Aortic smooth muscle cell (primary cell): Measurements from ENCODE around the gene RNF214. TPM values are rescaled to one million over a fixed set of nuclear protein-coding genes. Genes with fewer than 3 reads are reported as not detected.

Experiments
- total RNA-seq: library from RNA; depleted of rRNA; stranded (reverse); fragments of >200 nt; gene quantifications from 2 replicates; pipeline ENCODE4 v1.2.3, GENCODE V29; 2014

RNF214 gene
- 7.7 and 8.7 TPM in 2 replicates for total RNA-seq

GRCh38 chr11:117232092-117232878, at the start of gene RNF214:
RNF214 (plus strand) TSS chr11:117232671; CDS start chr11:117234273, 1,602 bp downstream.

GRCh38 chr11:117199053-117199915, 33.2 kb upstream of the RNF214 start, which contains the start of gene TAGLN:
TAGLN (plus strand) TSS chr11:117199370; CDS start chr11:117203014, 3,644 bp downstream.

GRCh38 chr11:117231842-117232091, 704 bp upstream of the RNF214 start, which contains the start of gene PCSK7:
PCSK7 (minus strand) TSS chr11:117232073; CDS start chr11:117229844, 2,229 bp downstream.

GRCh38 chr11:117290809-117291396, 58.4 kb downstream of the RNF214 start, which contains the start of gene BACE1-AS:
BACE1-AS (plus strand) TSS chr11:117291346.

GRCh38 chr11:117316197-117316961, 83.9 kb downstream of the RNF214 start, which contains the start of gene BACE1:
BACE1 (minus strand) TSS chr11:117316256; CDS start chr11:117315795, 461 bp downstream.

GRCh38 chr11:117327567-117328374, 95.3 kb downstream of the RNF214 start, which contains the start of gene CEP164:
CEP164 (plus strand) TSS chr11:117327854; CDS start chr11:117338587, 10,733 bp downstream.

Other genes starting within 250 kb of the RNF214 start
- 14.1 and 16.9 TPM in 2 replicates for gene SIK3, start 134.2 kb upstream of the RNF214 start, total RNA-seq
- 171 and 180 TPM in 2 replicates for gene PAFAH1B2, start 88.4 kb upstream of the RNF214 start, total RNA-seq
- 30.4 and 40.5 TPM in 2 replicates for gene SIDT2, start 53.9 kb upstream of the RNF214 start, total RNA-seq
- 2,419 and 2,690 TPM in 2 replicates for gene TAGLN, start 33.3 kb upstream of the RNF214 start, total RNA-seq
- gene PCSK7, start 598 bp upstream of the RNF214 start, total RNA-seq = 51.4 and 61.8 TPM in 2 replicates
- gene BACE1-AS, start 58.7 kb downstream of the RNF214 start, total RNA-seq = 2.0 and 2.9 TPM in 2 replicates
- gene BACE1, start 83.6 kb downstream of the RNF214 start, total RNA-seq = 28.9 and 41.5 TPM in 2 replicates
- gene CEP164, start 95.2 kb downstream of the RNF214 start, total RNA-seq = 26.7 and 27.7 TPM in 2 replicates